Measurements from ENCODE around the gene DNAJB8. TPM values are rescaled to one million over a fixed set of nuclear protein-coding genes. Genes with fewer than 3 reads are reported as not detected.

The DNAJB8 gene
- total RNA-seq, 4 donors from 2014 or later, result not detected

- Histone ChIP-seq H3K4me1 (peaks cover 23% of the 10 kb centered on the region), H3K27ac (no peak overlapping the region), H3K27me3 (peaks cover 94% of the 10 kb centered on the region), H3K4me3 (peak overlapping the region; percentile 57), H3K9me3 (no peaks in the 10 kb centered on the region), H3K36me3 (no peaks in the 10 kb centered on the region)
- 5% methylated on average over 22 of the region's 77 CpGs for WGBS
- DNase-seq (ENCODE audit: low spot score in 2 of 2), result peak; percentile 73 to 80
- no peak for TF ChIP-seq POLR2A (IDR thresholded peaks at IDR 0.05)
- peak in 1 of 2 donors; percentile 76 for TF ChIP-seq CTCF (IDR thresholded peaks at IDR 0.05)
- TF ChIP-seq EP300 (IDR thresholded peaks at IDR 0.05), result no peak
- TF ChIP-seq POLR2AphosphoS5 (IDR thresholded peaks at IDR 0.05), result no peak
These were observed 30.8 kb upstream of the DNAJB8 start for GRCh38 chr3:128497305-128498126.

GRCh38 chr3:128496602-128497304 is 30.1 kb upstream of the DNAJB8 start:
- TF ChIP-seq POLR2AphosphoS5 (IDR thresholded peaks at IDR 0.05) (no peak), CTCF (IDR thresholded peaks at IDR 0.05) (no peak), POLR2A (IDR thresholded peaks at IDR 0.05) (no peak), EP300 (IDR thresholded peaks at IDR 0.05) (no peak)
- H3K36me3 ChIP-seq, result no peaks in the 10 kb centered on the region
- H3K4me1 ChIP-seq, result peaks cover 31% of the 10 kb centered on the region
- H3K4me3 ChIP-seq, result peak overlapping the region; percentile 57
- no peak overlapping the region for H3K27ac ChIP-seq
- peak; percentile 46 to 65 for DNase-seq (ENCODE audit: low spot score in 2 of 2)
- WGBS, result 29% methylated on average over 36 of the region's 45 CpGs
- H3K9me3 ChIP-seq, result no peaks in the 10 kb centered on the region
- H3K27me3 ChIP-seq, result peaks cover 96% of the 10 kb centered on the region

- TF ChIP-seq POLR2AphosphoS5 (IDR thresholded peaks at IDR 0.05) (no peak), EP300 (IDR thresholded peaks at IDR 0.05) (no peak), CTCF (IDR thresholded peaks at IDR 0.05) (no peak), POLR2A (IDR thresholded peaks at IDR 0.05) (no peak)
- Histone ChIP-seq H3K27me3 (peaks cover 96% of the 10 kb centered on the region), H3K4me1 (peaks cover 36% of the 10 kb centered on the region), H3K4me3 (no peak overlapping the region), H3K36me3 (no peaks in the 10 kb centered on the region), H3K27ac (no peak overlapping the region), H3K9me3 (no peaks in the 10 kb centered on the region)
- DNase-seq (ENCODE audit: low spot score in 2 of 2), result peak; percentile 50 to 55
- WGBS, result 43% methylated on average over 31 of the region's 32 CpGs
These were observed 29.4 kb upstream of the DNAJB8 start for GRCh38 chr3:128496019-128496601.

- TF ChIP-seq POLR2AphosphoS5 (IDR thresholded peaks at IDR 0.05), result no peak
- TF ChIP-seq CTCF (IDR thresholded peaks at IDR 0.05), result no peak
- TF ChIP-seq EP300 (IDR thresholded peaks at IDR 0.05), result no peak
- no peak for TF ChIP-seq POLR2A (IDR thresholded peaks at IDR 0.05)
- 85% methylated on average over 7 of the region's 9 CpGs for WGBS
- H3K36me3 ChIP-seq, result no peaks in the 10 kb centered on the region
- peak; percentile 52 to 70 for DNase-seq (ENCODE audit: low spot score in 2 of 2)
- H3K4me1 ChIP-seq, result peaks cover 39% of the 10 kb centered on the region
- H3K9me3 ChIP-seq, result no peaks in the 10 kb centered on the region
- no peak overlapping the region for H3K4me3 ChIP-seq
- no peak overlapping the region for H3K27ac ChIP-seq
- peaks cover 100% of the 10 kb centered on the region for H3K27me3 ChIP-seq
These were observed 28.8 kb upstream of the DNAJB8 start for GRCh38 chr3:128495435-128495970.

- H3K4me3 ChIP-seq, result no peak overlapping the region
- TF ChIP-seq POLR2A (IDR thresholded peaks at IDR 0.05) (no peak), CTCF (IDR thresholded peaks at IDR 0.05) (no peak)
- H3K9me3 ChIP-seq, result no peaks in the 10 kb centered on the region
- H3K27me3 ChIP-seq, result peaks cover 100% of the 10 kb centered on the region
- H3K36me3 ChIP-seq, result no peaks in the 10 kb centered on the region
- H3K4me1 ChIP-seq, result peaks cover 51% of the 10 kb centered on the region
- peak in 1 of 2 donors; percentile 32 for DNase-seq (ENCODE audit: low spot score in 2 of 2)
- H3K27ac ChIP-seq, result no peak overlapping the region
- 88% methylated on average over 2 of the region's 2 CpGs for WGBS
These were observed 27.6 kb upstream of the DNAJB8 start for GRCh38 chr3:128494367-128494650.
